T1000 (cell line): ENCODE data around the gene GPR142.

Source experiments
- DNase-seq: peaks from one replicate; lab custom pipeline; 2025; ENCODE audit warnings: mixed read lengths; lab: John Stamatoyannopoulos, UW

Gene GPR142

GRCh38 chr17:74367206-74367605, at the start of gene GPR142:
GPR142 (plus strand) TSS chr17:74367506; CDS start chr17:74369541, 2,035 bp downstream.
- no peak for DNase-seq

DNA sequence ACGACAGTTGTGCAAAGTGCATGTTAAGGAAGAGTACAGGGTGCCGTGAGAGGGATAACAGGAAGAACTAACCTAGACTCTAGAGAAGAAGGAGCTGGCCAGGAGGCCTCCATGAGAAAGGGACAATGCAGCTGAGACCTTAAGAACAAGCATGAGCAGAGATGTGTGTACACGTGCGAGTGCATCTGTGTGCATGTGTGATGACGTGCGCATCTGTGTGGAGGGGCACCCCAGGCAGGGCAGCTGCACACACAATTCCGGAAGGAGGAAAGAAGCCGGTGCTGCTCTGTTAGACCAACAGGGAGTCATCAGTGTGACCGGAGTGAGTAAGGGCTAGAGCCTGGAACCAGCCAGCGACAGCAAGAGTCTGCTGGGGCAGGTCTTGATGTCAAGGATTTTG, 48.9 kb upstream of the GPR142 start:
- no peak for DNase-seq

- DNase-seq: no peak
Observed at GRCh38 chr17:74324521-74324920, 42.8 kb upstream of the GPR142 start.

GRCh38 chr17:74325376-74325742, 41.9 kb upstream of the GPR142 start:
- DNase-seq: no peak

DNA sequence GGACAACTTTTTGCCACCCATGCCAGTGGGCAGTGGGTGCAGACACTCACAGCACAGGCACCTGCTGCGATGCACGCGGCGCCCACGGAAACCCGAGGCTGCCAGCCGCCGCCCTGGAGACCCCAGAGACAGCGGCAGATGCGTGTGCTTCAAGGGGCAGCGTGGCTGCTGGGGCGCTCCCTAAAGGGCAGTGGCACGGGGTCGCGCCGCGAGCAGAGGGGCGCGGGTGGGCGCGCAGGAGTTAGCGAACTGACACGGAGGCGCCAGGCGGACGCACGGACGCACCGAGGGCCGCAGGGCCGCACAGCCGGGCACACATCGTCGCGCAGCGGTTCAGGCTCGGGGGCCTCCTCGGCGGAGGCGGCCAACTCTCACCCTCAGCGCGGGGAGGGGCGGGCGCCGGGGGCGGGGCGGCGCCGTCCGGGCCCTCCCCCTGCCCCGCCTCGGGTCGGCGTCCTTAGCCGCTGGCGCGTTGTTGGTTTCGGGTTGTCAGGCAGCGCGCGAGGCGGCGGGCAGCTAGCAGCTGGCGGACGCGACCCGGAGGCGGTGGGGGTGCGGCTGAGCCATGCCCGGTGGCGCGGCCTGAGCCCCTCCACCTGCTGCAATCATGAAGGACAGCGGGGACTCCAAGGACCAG, 41.4 kb upstream of the GPR142 start, which contains the start of gene KIF19:
KIF19 (plus strand) TSS at position 484 of the 637 bp plus-strand sequence; CDS start at position 608, 124 bp downstream.
- no peak for DNase-seq

DNA sequence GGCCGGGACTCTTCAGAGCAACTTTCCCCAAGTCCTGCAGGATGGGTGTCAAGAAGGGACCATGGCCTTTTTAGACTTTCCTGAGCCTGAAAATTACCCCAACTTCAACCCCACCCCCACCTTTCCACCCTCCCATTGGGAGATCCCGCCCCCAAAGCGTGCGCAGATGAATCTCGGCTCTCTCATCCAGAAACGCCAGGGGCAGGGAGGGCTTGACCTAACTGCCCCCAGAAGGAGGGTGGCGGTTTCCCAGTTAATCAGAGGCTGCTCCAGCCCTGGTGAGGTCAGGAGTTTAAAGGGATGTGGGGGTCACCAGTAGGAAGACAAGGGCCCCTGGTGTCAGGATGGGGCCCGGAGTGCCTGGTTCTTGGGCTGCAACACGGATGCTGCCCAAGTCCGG, 40.8 kb upstream of the GPR142 start:
- no peak for DNase-seq

DNA sequence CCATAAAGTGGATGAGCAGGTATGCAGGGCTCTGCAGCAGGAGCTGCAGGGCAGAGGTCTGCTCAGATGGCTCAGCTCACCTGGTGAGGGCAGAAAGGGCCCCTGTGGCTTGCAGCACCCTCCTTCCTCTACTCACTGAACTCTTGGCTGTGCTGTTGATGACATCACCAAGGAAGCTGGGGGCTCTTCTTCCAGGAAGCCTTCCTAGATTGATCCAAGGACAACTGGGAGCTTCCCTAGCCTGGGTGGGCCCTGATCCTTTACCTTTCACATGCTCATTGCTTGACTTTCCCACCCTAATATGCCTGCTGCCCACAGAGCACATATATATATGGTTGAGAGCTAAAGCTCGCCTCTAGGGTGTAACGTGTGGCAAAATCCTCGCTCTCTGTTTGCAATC, 38.8 kb upstream of the GPR142 start:
- no peak for DNase-seq

- no peak for DNase-seq
Observed at GRCh38 chr17:74329378-74329777, 37.9 kb upstream of the GPR142 start.

- DNase-seq: no peak
Observed at GRCh38 chr17:74330446-74330845, 36.9 kb upstream of the GPR142 start.

- no peak for DNase-seq
Observed at GRCh38 chr17:74332017-74332650, 35.2 kb upstream of the GPR142 start.

- DNase-seq: no peak
Observed at GRCh38 chr17:74332763-74333283, 34.5 kb upstream of the GPR142 start.

DNA sequence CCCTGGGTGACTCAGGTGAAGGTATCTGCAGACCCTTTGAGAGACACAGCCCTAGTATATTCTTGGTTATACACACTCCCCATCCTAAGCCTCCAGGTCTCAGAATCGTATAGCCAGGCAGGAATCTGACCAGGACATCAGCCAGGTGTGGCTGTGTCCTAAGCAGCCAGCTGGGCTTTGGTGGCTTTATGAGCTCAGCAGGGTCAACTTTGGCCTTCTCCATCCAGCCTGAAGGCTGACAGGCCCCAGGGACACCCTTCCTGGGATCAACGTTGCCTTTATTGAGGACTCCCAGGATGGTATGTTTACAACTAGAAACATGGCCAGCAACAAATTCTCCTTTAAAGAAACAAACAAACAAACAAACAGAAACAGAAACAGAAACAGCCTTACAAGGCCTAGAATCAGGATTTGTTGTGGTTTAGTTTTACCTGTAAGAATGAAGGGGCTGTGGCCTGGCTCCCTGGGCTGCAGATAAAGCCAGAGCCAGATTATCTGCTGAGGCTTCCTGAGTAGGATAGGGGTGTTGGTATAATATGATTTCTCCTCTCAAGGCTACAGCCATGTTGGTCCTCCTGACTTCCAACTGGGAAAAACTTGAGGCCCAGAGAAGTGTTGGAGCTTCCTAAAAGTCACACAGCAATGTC, 32.8 kb upstream of the GPR142 start:
- no peak for DNase-seq

GRCh38 chr17:74335529-74336062, 31.7 kb upstream of the GPR142 start:
- no peak for DNase-seq

- no peak for DNase-seq
Observed at GRCh38 chr17:74336307-74336706, 31.0 kb upstream of the GPR142 start.

DNA sequence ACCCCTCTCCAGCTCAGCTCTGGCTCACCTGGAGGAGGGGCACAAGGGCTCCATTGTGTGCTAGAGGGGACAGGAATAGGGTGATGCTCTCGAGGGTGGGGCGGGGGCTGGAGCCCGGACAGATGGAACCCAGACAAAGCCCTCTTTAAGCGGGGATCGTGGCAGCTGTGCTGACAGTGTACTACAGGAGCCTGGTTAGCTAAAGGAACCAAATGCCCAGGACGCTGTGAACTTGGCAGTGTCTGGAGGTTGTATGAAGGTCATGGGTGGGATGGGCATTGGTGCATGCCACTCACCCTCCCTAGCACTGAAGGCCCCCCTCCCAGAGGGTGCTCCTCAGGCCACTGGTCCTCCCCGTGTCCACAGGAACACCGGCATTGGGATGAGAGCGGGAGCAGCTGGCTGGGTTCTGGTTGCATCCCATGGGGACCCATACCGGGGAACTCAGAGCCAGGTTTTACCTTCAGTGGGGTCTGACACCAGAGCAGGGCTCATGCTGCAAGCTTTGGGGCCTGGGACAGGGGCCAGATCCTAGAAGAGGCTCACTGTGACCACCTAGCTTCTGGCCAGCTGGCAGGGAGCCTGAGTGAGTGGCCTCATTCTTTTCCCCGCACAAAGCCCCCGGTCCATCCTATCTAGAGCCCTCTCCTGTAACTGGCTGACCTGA, 29.3 kb upstream of the GPR142 start:
- DNase-seq: no peak

- DNase-seq: no peak
Observed at GRCh38 chr17:74339537-74340195, 27.6 kb upstream of the GPR142 start.

DNA sequence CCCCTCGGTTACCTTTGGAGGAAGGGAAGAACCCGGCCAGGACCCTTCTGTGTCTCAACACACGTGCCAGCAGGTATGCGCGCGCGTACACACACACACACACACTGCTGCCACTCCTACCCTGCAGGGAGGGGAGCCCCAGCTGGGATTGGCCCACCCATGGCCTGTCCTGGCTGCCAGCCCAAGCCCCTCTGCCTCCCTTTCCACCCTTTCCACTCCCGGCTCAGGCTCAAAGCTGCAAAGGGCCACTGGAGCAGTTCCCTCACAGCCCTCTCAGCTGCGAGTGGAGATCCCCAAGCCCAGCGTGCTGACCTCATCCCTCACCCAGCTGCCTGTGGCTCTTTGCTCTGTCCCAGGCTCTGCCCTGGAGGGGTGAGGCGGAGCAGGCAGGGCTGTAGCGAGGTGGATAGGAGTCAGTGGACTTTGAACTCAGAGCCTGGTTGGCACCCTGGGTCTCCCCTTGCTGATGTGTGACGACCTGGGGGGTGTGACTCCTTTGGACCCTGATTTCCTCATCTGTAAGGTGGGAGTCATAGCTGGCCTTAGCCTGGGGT, 26.8 kb upstream of the GPR142 start:
- DNase-seq: no peak

- no peak for DNase-seq
Observed at GRCh38 chr17:74342224-74342623, 25.1 kb upstream of the GPR142 start.

DNA sequence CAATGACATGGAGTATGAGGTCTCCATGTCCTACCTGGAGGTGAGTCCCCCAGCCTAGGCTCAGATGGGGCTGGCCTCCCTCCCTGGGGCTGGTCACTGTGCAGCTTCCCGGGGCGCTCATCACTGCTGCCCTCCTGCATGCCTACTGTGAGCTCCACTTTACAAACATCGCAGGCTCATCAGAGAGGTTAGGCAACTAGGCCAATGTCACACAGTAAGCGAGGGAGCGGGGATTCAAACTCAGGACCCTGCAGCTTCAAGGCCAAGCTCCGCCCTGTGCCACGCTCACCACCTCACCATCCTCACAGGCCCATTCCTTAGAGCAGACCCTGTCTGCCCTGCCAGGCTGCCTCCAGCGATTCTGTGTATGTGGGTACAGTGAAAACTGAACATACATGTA, 24.2 kb upstream of the GPR142 start:
- no peak for DNase-seq

DNA sequence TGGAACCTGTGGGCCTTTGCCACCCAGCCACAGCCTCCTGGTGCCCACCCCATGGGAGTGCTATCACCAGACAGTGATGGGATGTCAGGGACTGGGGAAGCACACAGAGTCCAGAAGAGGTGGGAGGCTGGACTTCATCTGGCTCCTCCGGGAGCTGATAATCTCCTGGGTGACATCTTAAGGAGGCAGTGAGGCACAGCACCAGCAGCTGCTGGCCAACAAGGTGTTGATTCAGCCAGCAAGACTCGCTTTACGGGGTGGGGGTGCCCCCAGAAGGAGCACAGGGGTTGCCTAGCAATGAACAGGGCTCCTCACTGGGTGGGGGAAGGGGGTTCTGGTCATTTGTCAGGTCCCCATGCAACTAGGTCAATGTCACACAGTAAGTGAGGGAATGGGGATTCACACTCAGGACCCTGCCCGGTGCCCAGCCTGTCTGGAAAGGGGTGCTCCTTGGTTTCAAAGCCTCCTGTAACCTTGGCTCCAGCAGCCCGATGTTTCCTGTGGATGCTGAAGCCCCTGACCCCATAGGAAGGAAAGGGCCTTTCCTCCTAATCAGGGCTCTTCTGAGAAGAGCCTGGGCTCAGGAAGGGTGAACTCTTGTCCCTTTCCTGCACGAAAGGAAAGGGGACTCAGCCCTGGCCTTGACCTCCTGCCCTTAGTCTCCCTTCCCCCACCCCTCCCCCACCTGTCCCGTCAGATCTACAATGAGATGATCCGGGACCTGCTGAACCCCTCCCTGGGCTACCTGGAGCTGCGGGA, 23.6 kb upstream of the GPR142 start:
- DNase-seq: no peak

DNA sequence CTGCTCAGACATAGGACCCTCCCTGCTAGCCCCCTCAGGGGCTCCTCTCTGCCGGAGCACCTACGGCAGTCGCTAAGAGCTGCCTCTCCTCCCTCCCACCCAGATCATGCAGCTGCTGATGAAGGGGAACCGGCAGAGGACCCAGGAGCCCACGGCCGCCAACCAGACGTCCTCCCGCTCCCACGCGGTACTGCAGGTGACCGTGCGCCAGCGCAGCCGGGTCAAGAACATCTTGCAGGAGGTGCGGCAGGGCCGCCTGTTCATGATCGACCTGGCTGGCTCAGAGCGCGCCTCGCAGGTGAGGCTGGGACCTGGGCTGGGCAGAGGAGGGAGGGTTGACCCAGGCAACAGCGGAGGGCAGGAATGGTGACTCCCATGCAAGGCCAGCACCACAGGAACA, 22.6 kb upstream of the GPR142 start:
- DNase-seq: no peak
